Thymus (tissue), 11 donors: ENCODE measurements around the gene IL16. TPM values are rescaled to one million over a fixed set of nuclear protein-coding genes. Genes with fewer than 3 reads are reported as not detected.
"Not testable (repeated sequence)": the region's sequence is repeated elsewhere in the genome, so short reads cannot be mapped to it uniquely, and the experiment has no call there.

Source experiments
- DNase-seq, 9 donors: peaks; one replicate each; pipeline ENCODE4 v3.0.0-alpha.2; 2013; ENCODE audit warnings: low spot score in 9 of 9, low read depth in 6 of 9, missing footprints in 1 of 9
- H3K27ac ChIP-seq, 2 donors: one replicate each; pipeline ENCODE4 v1.5.1; 2013; ENCODE audit warnings: control low read depth in 1 of 2, low read depth in 1 of 2, low read length in 1 of 2, mild to moderate bottlenecking in 1 of 2, moderate library complexity in 1 of 2
- H3K27me3 ChIP-seq, 2 donors: one replicate each; pipeline ENCODE4 v1.5.1; 2013; ENCODE audit warnings: low read length in 1 of 2; ENCODE audit not compliant: control insufficient read depth in 2 of 2, insufficient read depth in 1 of 2
- H3K36me3 ChIP-seq, 2 donors: one replicate each; pipeline ENCODE4 v1.5.1; 2013; ENCODE audit warnings: low read length in 1 of 2, mild to moderate bottlenecking in 1 of 2, moderate library complexity in 1 of 2; ENCODE audit not compliant: control insufficient read depth in 2 of 2, insufficient read depth in 2 of 2
- H3K4me1 ChIP-seq, 2 donors: one replicate each; pipeline ENCODE4 v1.5.1; 2013; ENCODE audit warnings: low read length in 2 of 2; ENCODE audit not compliant: control insufficient read depth in 2 of 2, insufficient read depth in 2 of 2
- H3K4me3 ChIP-seq, 2 donors: one replicate each; pipeline ENCODE4 v1.5.1; 2013; ENCODE audit warnings: low read length in 2 of 2, control low read depth in 1 of 2, mild to moderate bottlenecking in 1 of 2
- H3K9me3 ChIP-seq, 2 donors: one replicate each; pipeline ENCODE4 v1.5.1; 2013; ENCODE audit warnings: low read length in 1 of 2, mild to moderate bottlenecking in 1 of 2; ENCODE audit not compliant: control insufficient read depth in 2 of 2, insufficient read depth in 1 of 2
- WGBS: extraction: QIAGEN DNeasy Blood & Tissue Kit; methylation state at CpG from one replicate; pipeline ENCODE4 v1.1.7; 2013; 5-methylcytosine and 5-hydroxymethylcytosine counted together
- polyA plus RNA-seq: library from polyadenylated mRNA; stranded (reverse); fragments of 200-250 nt; gene quantifications from one replicate; pipeline ENCODE4 v1.2.3, GENCODE V29; 2013
- total RNA-seq: library from RNA; stranded (reverse); fragments of 120-200 nt; gene quantifications from one replicate; pipeline ENCODE4 v1.2.4, GENCODE V29; 2013
- donor health status: healthy.

Gene IL16
- total and polyA plus RNA-seq, 2 donors: 64.1 to 71.6 TPM

DNA sequence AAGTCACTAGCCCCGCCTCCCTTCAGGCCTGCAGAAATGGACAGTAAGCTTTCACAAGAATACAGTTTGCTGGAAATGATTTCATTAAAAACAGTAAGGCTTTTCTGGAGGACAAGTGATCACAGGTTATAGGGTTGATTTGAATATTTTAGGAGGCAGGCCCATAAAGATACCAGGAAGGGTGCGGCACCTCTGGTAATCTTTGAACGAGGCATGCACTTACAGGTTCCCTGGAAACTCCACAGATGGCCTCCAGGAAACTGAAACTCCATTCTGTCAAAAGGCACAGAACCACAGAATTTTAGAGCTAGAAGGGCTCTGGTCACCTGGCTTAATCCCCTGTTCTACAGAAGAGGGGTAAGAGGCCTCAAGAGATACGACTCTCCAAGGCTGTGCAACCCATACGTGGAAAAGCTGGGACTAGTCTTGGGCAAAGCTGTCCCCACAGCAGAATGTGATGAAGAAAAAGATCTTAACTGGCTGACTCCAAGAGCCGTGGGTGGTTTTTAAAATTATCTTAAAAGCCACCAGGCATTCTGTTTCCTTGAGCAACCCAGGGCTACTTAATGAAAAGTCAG lies 126.1 kb downstream of the IL16 start:
- DNase-seq: no peak
- H3K9me3 ChIP-seq: no peaks in the 10 kb centered on the region
- H3K27me3 ChIP-seq: peaks cover 0 to 5% of the 10 kb centered on the region in 2 donors
- H3K4me1 ChIP-seq: peaks cover 9 to 17% of the 10 kb centered on the region in 2 donors
- WGBS: 89% methylated on average over 6 of the region's 6 CpGs
- peaks cover 14 to 20% of the 10 kb centered on the region in 2 donors for H3K36me3 ChIP-seq
- peak overlapping the region in 1 of 2 donors; percentile 15 for H3K27ac ChIP-seq
- no peak overlapping the region for H3K4me3 ChIP-seq

- Histone ChIP-seq H3K4me1 (peaks cover 9 to 14% of the 10 kb centered on the region in 2 donors), H3K36me3 (peaks cover 9 to 13% of the 10 kb centered on the region in 2 donors), H3K4me3 (peak overlapping the region; percentile 37 to 79), H3K27ac (no peak overlapping the region), H3K27me3 (peaks cover 0 to 5% of the 10 kb centered on the region in 2 donors), H3K9me3 (no peaks in the 10 kb centered on the region)
- no peak for DNase-seq
- 23% methylated on average over 4 of the region's 4 CpGs for WGBS
These were observed 126.9 kb downstream of the IL16 start for GRCh38 chr15:81323559-81323943.

DNA sequence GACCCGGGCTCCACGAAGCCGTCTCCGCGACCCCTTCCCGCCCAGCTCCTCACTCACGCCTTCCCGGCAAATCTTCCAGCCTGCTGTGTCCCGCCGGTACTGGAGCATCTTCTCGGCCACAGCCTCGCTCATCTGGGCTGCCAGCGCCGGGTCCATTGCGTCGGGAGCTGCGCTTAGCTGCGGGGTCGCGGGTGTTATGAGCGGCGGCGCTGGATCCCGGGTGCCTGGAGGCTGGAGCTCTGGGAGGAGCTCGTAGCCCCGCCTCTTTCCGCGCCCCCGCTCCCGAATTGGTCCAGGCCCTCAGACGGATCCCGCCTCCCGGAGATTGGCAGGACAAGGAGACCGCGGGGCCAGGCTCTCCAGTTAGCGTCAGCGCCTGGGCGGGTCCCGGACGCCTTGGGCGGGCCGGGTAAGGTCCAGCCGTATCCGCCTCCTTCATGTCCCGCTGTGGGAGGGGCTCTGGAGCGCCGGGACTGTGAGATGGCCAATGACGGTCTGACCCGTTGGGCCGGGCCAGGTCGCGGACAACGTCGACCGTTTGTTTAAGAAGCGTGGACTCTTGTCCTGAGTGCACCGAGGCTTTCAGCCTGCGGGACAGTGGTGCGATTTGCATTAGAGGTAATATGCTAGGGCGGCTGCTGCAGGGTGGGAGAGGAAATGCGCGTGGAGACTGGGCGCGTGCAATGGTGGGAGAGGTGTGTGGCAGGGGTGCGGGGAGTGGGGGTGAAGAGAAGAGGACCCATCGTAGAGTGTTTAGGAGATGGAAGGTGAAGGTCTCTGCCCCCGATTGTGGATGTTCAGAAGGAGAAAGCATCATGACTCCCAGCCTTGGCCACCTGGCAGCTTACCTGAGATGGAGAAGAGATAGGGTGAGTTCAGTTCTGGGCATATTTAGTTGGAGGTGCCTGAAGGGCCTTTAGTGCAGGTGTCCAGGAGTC lies 127.5 kb downstream of the IL16 start, which contains the start of gene STARD5:
Gene STARD5, minus strand, starts transcription at position 198 of the 938 bp plus-strand sequence. Its CDS starts 42 bp downstream, at position 156.
- WGBS: 1% methylated on average over 67 of the region's 67 CpGs
- DNase-seq: peak; percentile 80 to 96 (median 91)
- H3K27me3 ChIP-seq: peaks cover 0 to 5% of the 10 kb centered on the region in 2 donors
- peaks cover 6 to 8% of the 10 kb centered on the region in 2 donors for H3K36me3 ChIP-seq
- H3K4me3 ChIP-seq: peak within 1 kb of the TSS; percentile 37 to 79
- peaks cover 9 to 14% of the 10 kb centered on the region in 2 donors for H3K4me1 ChIP-seq
- peak within 1 kb of the TSS in 1 of 2 donors; percentile 26 for H3K27ac ChIP-seq
- H3K9me3 ChIP-seq: no peaks in the 10 kb centered on the region

DNA sequence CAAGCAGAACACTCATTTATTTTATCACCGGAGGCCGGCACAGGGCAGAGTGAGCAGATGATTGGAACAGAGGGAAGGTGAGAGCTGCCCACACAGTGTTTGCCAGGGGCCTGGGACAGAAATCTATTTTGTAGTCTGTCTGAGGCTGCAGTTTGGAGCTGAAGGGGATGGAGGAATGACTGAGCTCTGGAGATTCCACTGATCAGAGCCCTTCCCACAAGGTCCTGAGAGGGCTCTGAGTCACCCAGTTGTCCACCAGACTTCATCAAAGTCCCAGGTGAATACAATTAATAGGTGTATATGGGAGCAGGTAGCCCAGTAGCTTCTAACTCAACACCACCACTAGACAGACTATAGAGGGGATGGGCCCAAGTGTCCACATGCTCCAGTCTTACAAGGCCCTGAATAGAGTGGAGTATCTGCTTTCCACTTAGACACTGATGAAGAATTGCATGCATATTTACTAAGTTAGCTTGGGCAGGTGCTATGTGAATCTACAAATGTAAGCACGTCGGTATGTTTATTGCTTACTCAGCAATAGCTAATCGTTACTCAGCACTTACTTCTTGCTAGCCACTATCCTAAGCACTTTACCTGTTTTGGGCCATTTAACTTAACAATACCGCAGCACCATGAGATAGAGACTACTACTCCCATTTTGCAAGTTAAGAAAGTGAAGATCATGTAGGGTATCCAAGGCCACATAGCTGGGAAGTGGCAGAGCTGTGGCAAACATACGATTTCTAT lies 130.0 kb downstream of the IL16 start:
- H3K4me3 ChIP-seq: no peak overlapping the region
- DNase-seq: no peak
- peaks cover 9 to 14% of the 10 kb centered on the region in 2 donors for H3K4me1 ChIP-seq
- H3K9me3 ChIP-seq: no peaks in the 10 kb centered on the region
- 97% methylated on average over 7 of the region's 7 CpGs for WGBS
- H3K27ac ChIP-seq: no peak overlapping the region
- peaks cover 0 to 5% of the 10 kb centered on the region in 2 donors for H3K27me3 ChIP-seq
- H3K36me3 ChIP-seq: no peaks in the 10 kb centered on the region

DNA sequence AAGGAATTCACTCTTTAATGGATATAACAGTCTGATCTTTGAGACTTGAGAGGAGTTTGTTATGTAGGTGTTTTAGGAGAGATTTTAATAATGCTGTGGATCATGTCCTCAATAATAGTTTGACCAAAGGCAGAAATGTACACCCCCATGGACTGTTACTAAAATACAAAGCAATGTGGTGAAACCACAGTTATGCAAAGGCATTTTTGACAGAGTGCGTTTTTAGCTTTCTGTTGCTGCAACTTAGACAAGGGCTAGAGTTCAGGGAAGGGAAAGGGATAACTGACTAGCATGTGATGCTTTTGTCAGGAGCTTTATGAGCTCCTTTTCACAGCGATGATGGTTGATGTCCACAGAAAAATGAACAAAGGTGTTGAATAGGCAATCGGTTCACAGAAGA lies 130.8 kb downstream of the IL16 start:
- H3K9me3 ChIP-seq: no peaks in the 10 kb centered on the region
- H3K27me3 ChIP-seq: peaks cover 0 to 5% of the 10 kb centered on the region in 2 donors
- no peak overlapping the region for H3K4me3 ChIP-seq
- H3K4me1 ChIP-seq: peaks cover 9 to 11% of the 10 kb centered on the region in 2 donors
- no peaks in the 10 kb centered on the region for H3K36me3 ChIP-seq
- no peak for DNase-seq
- no peak overlapping the region for H3K27ac ChIP-seq
- 96% methylated on average over 3 of the region's 3 CpGs for WGBS

DNA sequence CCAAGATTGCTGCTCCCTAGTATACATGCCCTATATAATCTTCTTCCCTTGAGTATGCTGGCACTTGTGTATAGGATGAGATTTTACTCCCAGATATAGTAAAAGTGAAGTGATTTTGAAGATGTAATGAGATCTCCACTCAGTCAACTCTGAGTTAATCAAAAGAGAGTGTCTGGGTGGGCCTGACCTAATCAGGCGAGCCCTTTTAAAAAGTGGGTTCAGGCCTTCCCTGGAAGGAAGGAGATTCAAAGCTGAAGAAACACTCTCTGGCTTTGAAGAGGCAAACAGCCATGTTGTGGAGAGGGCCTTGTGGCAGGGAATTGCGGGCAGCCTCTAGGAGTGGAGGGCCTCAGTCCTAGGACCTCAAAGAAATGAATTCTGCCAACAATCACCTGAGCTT lies 132.8 kb downstream of the IL16 start:
- DNase-seq: no peak
- Histone ChIP-seq H3K27ac (no peak overlapping the region), H3K9me3 (no peaks in the 10 kb centered on the region), H3K36me3 (no peaks in the 10 kb centered on the region), H3K4me3 (no peak overlapping the region), H3K4me1 (peaks cover 4% of the 10 kb centered on the region in 2 donors), H3K27me3 (peaks cover 0 to 4% of the 10 kb centered on the region in 2 donors)
- 97% methylated on average over 2 of the region's 2 CpGs for WGBS

- no peak overlapping the region for H3K4me3 ChIP-seq
- no peak for DNase-seq
- H3K4me1 ChIP-seq: no peaks in the 10 kb centered on the region
These were observed 133.8 kb downstream of the IL16 start for GRCh38 chr15:81330366-81331090.

GRCh38 chr15:81331141-81331540 lies 134.5 kb downstream of the IL16 start:
- DNase-seq: peak in 1 of 9 donors; percentile 15
- not testable (repeated sequence) for H3K9me3 ChIP-seq, H3K36me3 ChIP-seq, H3K27ac ChIP-seq, H3K4me3 ChIP-seq, H3K4me1 ChIP-seq, H3K27me3 ChIP-seq
- 71% methylated on average over 9 of the region's 9 CpGs for WGBS

More at GRCh38 chr15:81330366-81331090, 133.8 kb downstream of the IL16 start:
- no peaks in the 10 kb centered on the region for H3K36me3 ChIP-seq
- no peak overlapping the region for H3K27ac ChIP-seq
- no peaks in the 10 kb centered on the region for H3K9me3 ChIP-seq
- 94% methylated on average over 5 of the region's 5 CpGs for WGBS
- no peaks in the 10 kb centered on the region for H3K27me3 ChIP-seq
